Activated CD8-positive, alpha-beta T cell treated with anti-CD3 and anti-CD28 coated beads for 36 hours (primary cell): ENCODE data around the gene NLGN1. TPM values are rescaled to one million over a fixed set of nuclear protein-coding genes. Genes with fewer than 3 reads are reported as not detected.

ENCODE experiments used
- ATAC-seq: fragments of 200-7000 bp; cut with Tn5 transposase; one replicate; pipeline ENCODE4 v1.10.0; 2021; ENCODE audit warnings: mild to moderate bottlenecking, moderate library complexity
- CTCF ChIA-PET: fragments of 350-600 bp; sonication (Branson Sonifier 250); formaldehyde crosslinking; loops from one replicate; lab custom pipeline; 2021; ENCODE audit warnings: antibody characterized with exemption; lab: Charles Lee
- POLR2A ChIA-PET: fragments of 350-600 bp; sonication (Branson Sonifier 250); formaldehyde crosslinking; loops from one replicate; lab custom pipeline; 2021; ENCODE audit warnings: antibody characterized with exemption; lab: Charles Lee
- DNase-seq: peaks from one replicate; pipeline ENCODE4 v3.0.0-alpha.2; 2020
- H3K27ac Mint-ChIP-seq: one replicate; pipeline ENCODE4 v1.8.0; 2021; ENCODE audit warnings: mild to moderate bottlenecking, mixed read lengths
- H3K27me3 Mint-ChIP-seq: one replicate; pipeline ENCODE4 v1.8.0; 2021; ENCODE audit warnings: mixed read lengths
- H3K36me3 Mint-ChIP-seq: one replicate; pipeline ENCODE4 v1.8.0; 2021; ENCODE audit warnings: low read depth, mixed read lengths
- H3K4me1 Mint-ChIP-seq: one replicate; pipeline ENCODE4 v1.8.0; 2021; ENCODE audit warnings: low read depth, mixed read lengths
- H3K4me3 Mint-ChIP-seq: one replicate; pipeline ENCODE4 v1.8.0; 2021; ENCODE audit warnings: mild to moderate bottlenecking, moderate library complexity, mixed read lengths
- H3K9me3 Mint-ChIP-seq: one replicate; pipeline ENCODE4 v1.8.0; 2021; ENCODE audit warnings: mixed read lengths
- intact Hi-C: fragments of 100-400 bp; cut with micrococcal nuclease; formaldehyde crosslinking; loops from one replicate; pipeline ENCODE4 v1.10.0; 2022
- total RNA-seq, 2 experiments: library from RNA; stranded (reverse); gene quantifications; one replicate each; pipeline ENCODE4 v1.2.3, GENCODE V29; 2021
- TF ChIP-seq, protein P1 (sequence below): fragments of 200-600 bp; IDR thresholded peaks from one replicate; pipeline ENCODE4 v1.8.0; 2022; ENCODE audit warnings: antibody characterized with exemption, mild to moderate bottlenecking

NLGN1 gene
- total RNA-seq, 2 experiments from 2014 or later = not detected

DNA sequence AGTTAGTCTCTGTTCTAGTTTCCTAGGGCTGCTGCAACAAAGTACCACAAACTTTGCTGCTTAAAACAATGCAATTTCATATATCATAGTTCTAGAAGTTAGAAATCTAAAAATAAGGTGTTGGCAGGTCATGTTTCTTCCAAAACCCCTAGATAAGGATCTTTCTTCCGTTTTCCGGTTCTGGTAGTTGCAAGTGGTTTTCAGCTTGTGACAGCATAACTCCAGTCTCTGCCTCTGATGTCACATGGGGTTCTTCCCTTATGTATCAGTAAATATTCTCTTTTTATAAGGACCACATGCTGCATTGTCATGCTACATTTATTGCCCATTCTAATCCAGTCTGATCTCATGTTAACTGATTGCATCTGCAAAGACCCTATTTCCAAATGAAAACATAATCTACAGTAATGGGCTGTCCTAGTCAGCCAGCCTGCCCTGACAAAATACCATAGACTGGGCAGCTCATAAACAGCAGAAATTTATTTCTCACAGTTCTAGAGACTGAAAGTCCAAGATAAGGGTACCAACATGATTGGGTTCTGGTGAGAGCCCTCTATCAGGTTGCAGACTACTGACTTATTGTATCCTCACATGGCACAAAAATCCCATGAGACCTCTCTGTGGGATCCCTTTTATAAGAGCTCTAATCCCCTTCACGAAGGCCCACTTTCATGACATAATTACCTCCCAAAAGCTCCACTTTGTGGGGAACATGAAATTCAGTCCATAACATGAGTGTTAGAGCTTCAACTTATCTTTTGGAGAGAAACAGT is 819.6 kb downstream of the NLGN1 start:
- ATAC-seq = no peak
- peaks cover 8% of the 10 kb centered on the region for H3K4me1 Mint-ChIP-seq
- no peak overlapping the region for H3K4me3 Mint-ChIP-seq
- H3K9me3 Mint-ChIP-seq = no peaks in the 10 kb centered on the region
- ChIA-PET CTCF (no interaction called here), POLR2A (no interaction called here)
- no peaks in the 10 kb centered on the region for H3K27me3 Mint-ChIP-seq
- intact Hi-C loops = no loop called here
- no peaks in the 10 kb centered on the region for H3K36me3 Mint-ChIP-seq
- TF ChIP-seq, protein P1, sequence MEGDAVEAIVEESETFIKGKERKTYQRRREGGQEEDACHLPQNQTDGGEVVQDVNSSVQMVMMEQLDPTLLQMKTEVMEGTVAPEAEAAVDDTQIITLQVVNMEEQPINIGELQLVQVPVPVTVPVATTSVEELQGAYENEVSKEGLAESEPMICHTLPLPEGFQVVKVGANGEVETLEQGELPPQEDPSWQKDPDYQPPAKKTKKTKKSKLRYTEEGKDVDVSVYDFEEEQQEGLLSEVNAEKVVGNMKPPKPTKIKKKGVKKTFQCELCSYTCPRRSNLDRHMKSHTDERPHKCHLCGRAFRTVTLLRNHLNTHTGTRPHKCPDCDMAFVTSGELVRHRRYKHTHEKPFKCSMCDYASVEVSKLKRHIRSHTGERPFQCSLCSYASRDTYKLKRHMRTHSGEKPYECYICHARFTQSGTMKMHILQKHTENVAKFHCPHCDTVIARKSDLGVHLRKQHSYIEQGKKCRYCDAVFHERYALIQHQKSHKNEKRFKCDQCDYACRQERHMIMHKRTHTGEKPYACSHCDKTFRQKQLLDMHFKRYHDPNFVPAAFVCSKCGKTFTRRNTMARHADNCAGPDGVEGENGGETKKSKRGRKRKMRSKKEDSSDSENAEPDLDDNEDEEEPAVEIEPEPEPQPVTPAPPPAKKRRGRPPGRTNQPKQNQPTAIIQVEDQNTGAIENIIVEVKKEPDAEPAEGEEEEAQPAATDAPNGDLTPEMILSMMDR = no peak
- DNase-seq = no peak
- no peak overlapping the region for H3K27ac Mint-ChIP-seq

DNA sequence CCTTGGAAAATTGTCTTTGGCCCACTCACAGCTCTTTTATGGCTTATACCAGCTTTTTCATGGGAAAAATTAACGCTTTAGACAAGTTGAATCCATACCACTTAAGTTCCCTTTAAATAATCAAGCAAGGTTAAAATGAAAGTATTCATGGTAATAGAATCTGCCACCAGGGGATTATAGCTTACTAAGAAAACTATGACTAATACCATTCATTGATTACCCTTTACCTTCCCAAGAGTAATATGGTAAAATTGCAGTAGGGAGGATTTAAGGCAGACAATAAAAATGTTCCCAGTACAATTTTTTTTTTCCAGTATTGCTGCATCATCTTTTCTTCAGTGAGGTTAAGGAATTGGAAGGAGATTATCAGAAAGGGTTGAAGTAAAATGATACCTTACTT is 820.5 kb downstream of the NLGN1 start:
- Mint-ChIP-seq H3K9me3 (no peaks in the 10 kb centered on the region), H3K4me1 (peaks cover 8% of the 10 kb centered on the region), H3K36me3 (no peaks in the 10 kb centered on the region), H3K27ac (no peak overlapping the region), H3K27me3 (no peaks in the 10 kb centered on the region), H3K4me3 (no peak overlapping the region)
- TF ChIP-seq, protein P1 = no peak
- POLR2A ChIA-PET = no interaction called here
- CTCF ChIA-PET = no interaction called here
- intact Hi-C loops = no loop called here
- DNase-seq (no peak), ATAC-seq (no peak)

- TF ChIP-seq, protein P1 = no peak
- no peak overlapping the region for H3K4me3 Mint-ChIP-seq
- no peak for ATAC-seq
- H3K4me1 Mint-ChIP-seq = peaks cover 8% of the 10 kb centered on the region
- DNase-seq = no peak
- ChIA-PET POLR2A (no interaction called here), CTCF (no interaction called here)
- intact Hi-C loops = no loop called here
- no peak overlapping the region for H3K27ac Mint-ChIP-seq
- H3K36me3 Mint-ChIP-seq = no peaks in the 10 kb centered on the region
- no peaks in the 10 kb centered on the region for H3K9me3 Mint-ChIP-seq
- H3K27me3 Mint-ChIP-seq = no peaks in the 10 kb centered on the region
These were observed 822.2 kb downstream of the NLGN1 start for GRCh38 chr3:174219738-174220137.

DNA sequence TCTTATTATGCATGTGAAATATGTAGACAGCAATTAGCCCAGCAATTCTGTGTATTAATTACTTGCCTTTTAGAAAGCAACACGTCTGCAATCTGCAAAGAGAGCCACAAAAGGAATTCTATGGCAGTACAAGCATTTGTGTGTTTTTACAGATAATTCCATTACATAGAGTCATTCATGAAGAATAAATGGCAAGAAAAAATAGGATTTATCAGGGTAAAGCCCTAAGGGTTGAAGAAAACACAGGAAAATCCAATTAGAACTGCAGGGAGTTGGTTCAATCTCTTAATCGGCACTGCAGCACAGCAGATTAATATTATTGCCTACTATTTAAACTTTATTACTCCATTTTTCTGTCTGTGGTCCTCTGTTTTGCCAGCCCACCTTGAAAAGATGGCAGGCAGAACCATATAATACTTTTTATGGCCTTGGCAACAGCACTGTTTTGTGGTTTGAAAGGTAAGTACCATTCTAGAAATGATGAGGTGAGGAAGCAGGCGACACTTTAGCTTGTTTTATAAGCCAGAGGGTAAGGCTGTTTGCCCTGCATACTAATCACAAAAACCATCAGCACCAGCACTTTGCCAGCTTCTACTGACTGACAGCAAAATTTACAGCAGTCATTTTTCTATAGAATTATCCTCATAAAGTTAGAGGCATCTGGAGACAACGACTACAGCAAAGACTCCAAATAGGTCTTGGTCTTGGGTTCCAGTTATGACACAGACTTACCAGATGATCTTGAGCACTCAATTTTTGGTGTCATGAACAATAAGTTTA is 823.4 kb downstream of the NLGN1 start:
- CTCF ChIA-PET = interaction anchor here (0.9 kb wide), 1 partner anchor 14 kb away, joined by 3 read pairs; no protein-coding TSS in a partner anchor
- POLR2A ChIA-PET = no interaction called here
- intact Hi-C loops = no loop called here
- DNase-seq (no peak), ATAC-seq (no peak)
- Mint-ChIP-seq H3K9me3 (no peaks in the 10 kb centered on the region), H3K4me3 (no peak overlapping the region), H3K27ac (no peak overlapping the region), H3K36me3 (no peaks in the 10 kb centered on the region), H3K4me1 (peaks cover 8% of the 10 kb centered on the region), H3K27me3 (no peaks in the 10 kb centered on the region)
- TF ChIP-seq, protein P1 = no peak

- no peak overlapping the region for H3K27ac Mint-ChIP-seq
- intact Hi-C loops = no loop called here
- POLR2A ChIA-PET = no interaction called here
These were observed 825.5 kb downstream of the NLGN1 start for GRCh38 chr3:174223042-174223441.

More at GRCh38 chr3:174223042-174223441, 825.5 kb downstream of the NLGN1 start:
- CTCF ChIA-PET = no interaction called here
- no peak overlapping the region for H3K4me3 Mint-ChIP-seq
- DNase-seq (no peak), ATAC-seq (no peak)
- no peaks in the 10 kb centered on the region for H3K36me3 Mint-ChIP-seq
- no peaks in the 10 kb centered on the region for H3K27me3 Mint-ChIP-seq
- no peaks in the 10 kb centered on the region for H3K9me3 Mint-ChIP-seq
- no peaks in the 10 kb centered on the region for H3K4me1 Mint-ChIP-seq
- TF ChIP-seq, protein P1 = no peak
